HEK293T (cell line): ENCODE measurements around the gene MECR.

Experiments used
- ARNT ChIP-seq: fragments of 450-650 bp; IDR thresholded peaks from 2 replicates; pipeline ENCODE4 v1.6.1; 2017; ENCODE audit warnings: mild to moderate bottlenecking
- BHLHE40 ChIP-seq: fragments of 450-650 bp; IDR thresholded peaks from 2 replicates; pipeline ENCODE4 v1.6.1; 2016; ENCODE audit warnings: mild to moderate bottlenecking, moderate library complexity, borderline replicate concordance
- CTBP1 ChIP-seq: fragments of 450-650 bp; IDR thresholded peaks from 2 replicates; pipeline ENCODE4 v1.6.1; 2016; ENCODE audit warnings: borderline replicate concordance
- ELF4 ChIP-seq: fragments of 450-650 bp; IDR thresholded peaks from 2 replicates; pipeline ENCODE4 v1.6.1; 2017; ENCODE audit warnings: antibody characterized with exemption
- FOXA1 ChIP-seq: fragments of 450-650 bp; IDR thresholded peaks from 2 replicates; pipeline ENCODE4 v1.6.1; 2016; ENCODE audit warnings: mild to moderate bottlenecking
- FOXK2 ChIP-seq: fragments of 450-650 bp; IDR thresholded peaks from 2 replicates; pipeline ENCODE4 v1.6.1; 2016; ENCODE audit warnings: mild to moderate bottlenecking
- FOXM1 ChIP-seq: fragments of 450-650 bp; IDR thresholded peaks from 2 replicates; pipeline ENCODE4 v1.6.1; 2017; ENCODE audit warnings: mild to moderate bottlenecking, borderline replicate concordance
- LEF1 ChIP-seq: fragments of 450-650 bp; IDR thresholded peaks from 2 replicates; pipeline ENCODE4 v1.6.1; 2017; ENCODE audit warnings: mild to moderate bottlenecking, borderline replicate concordance
- SP1 ChIP-seq: fragments of 450-650 bp; IDR thresholded peaks from 2 replicates; pipeline ENCODE4 v1.6.1; 2017
- SUZ12 ChIP-seq: fragments of 450-650 bp; IDR thresholded peaks from 2 replicates; pipeline ENCODE4 v1.6.1; 2016; ENCODE audit warnings: mild to moderate bottlenecking
- TARDBP ChIP-seq: fragments of 450-650 bp; IDR thresholded peaks from 2 replicates; pipeline ENCODE4 v1.6.1; 2016
- ZNF384 ChIP-seq: fragments of 450-650 bp; IDR thresholded peaks from 2 replicates; pipeline ENCODE4 v1.6.1; 2016
- TF ChIP-seq, protein P1 (sequence below): fragments of 450-650 bp; IDR thresholded peaks from 2 replicates; pipeline ENCODE4 v1.6.1; 2016

DNA sequence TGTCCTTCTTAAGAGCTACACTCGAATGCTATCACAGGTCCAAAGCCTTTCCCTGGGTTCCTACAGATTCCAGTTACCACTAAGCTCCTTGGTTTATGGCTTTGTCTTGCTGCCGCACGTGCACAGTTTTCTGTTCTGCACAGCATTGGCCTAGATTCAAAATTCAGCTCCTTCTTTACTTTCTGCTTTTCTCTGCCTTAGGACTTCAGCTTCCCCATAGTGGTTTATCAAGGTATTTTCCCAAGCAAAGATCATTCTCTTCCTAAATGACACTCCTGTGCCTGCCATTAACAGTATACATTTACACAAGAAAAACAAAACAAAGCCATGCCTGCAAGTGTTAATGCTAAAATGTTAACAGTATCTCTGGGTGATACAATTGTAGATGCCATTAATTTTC, 47.4 kb upstream of the MECR start:
- TF ChIP-seq BHLHE40 = no peak
- no peak for TF ChIP-seq ZNF384
- TF ChIP-seq FOXA1 = no peak
- no peak for TF ChIP-seq ELF4
- TF ChIP-seq TARDBP = no peak
- no peak for TF ChIP-seq LEF1
- TF ChIP-seq SUZ12 = no peak
- TF ChIP-seq, protein P1, sequence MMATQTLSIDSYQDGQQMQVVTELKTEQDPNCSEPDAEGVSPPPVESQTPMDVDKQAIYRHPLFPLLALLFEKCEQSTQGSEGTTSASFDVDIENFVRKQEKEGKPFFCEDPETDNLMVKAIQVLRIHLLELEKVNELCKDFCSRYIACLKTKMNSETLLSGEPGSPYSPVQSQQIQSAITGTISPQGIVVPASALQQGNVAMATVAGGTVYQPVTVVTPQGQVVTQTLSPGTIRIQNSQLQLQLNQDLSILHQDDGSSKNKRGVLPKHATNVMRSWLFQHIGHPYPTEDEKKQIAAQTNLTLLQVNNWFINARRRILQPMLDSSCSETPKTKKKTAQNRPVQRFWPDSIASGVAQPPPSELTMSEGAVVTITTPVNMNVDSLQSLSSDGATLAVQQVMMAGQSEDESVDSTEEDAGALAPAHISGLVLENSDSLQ = no peak
- no peak for TF ChIP-seq FOXK2
- no peak for TF ChIP-seq SP1
- TF ChIP-seq CTBP1 = no peak
- TF ChIP-seq ARNT = no peak
- TF ChIP-seq FOXM1 = no peak
